Right atrium auricular region (tissue), 2 donors: ENCODE results near the gene TAT. TPM values are rescaled to one million over a fixed set of nuclear protein-coding genes. Genes with fewer than 3 reads are reported as not detected.
"Not testable (repeated sequence)": the region's sequence is repeated elsewhere in the genome, so short reads cannot be mapped to it uniquely, and the experiment has no call there.

Experiments
- DNase-seq: peaks from one replicate; pipeline ENCODE4 v3.0.0-alpha.2; 2019; ENCODE audit warnings: low spot score
- H3K27ac ChIP-seq, 2 donors: fragments of 200-600 bp; sonication (generic); 1 replicate in 1 of 2; 2 replicates in 1 of 2; pipeline ENCODE4 v1.5.1; 2016 to 2019
- H3K27me3 ChIP-seq, 2 donors: fragments of 200-600 bp; sonication (generic); one replicate each; pipeline versions ENCODE4 v1.5.1 to v1.6.0; 2017 to 2019
- H3K36me3 ChIP-seq: fragments of 200-600 bp; sonication (generic); one replicate; pipeline ENCODE4 v1.5.1; 2016
- H3K4me1 ChIP-seq, 2 donors: fragments of 200-600 bp; sonication (generic); one replicate each; pipeline versions ENCODE4 v1.5.1 to v1.6.0; 2017 to 2019
- H3K4me3 ChIP-seq, 2 donors: fragments of 200-600 bp; sonication (generic); 1 replicate in 1 of 2; 2 replicates in 1 of 2; pipeline ENCODE4 v1.5.1; 2017 to 2019; ENCODE audit warnings: mild to moderate bottlenecking in 1 of 2, moderate library complexity in 1 of 2
- H3K9me3 ChIP-seq, 2 donors: fragments of 200-600 bp; sonication (generic); one replicate each; pipeline ENCODE4 v1.5.1; 2019
- CTCF ChIP-seq, 2 donors: fragments of 200-600 bp; sonication (generic); IDR thresholded peaks; one replicate each; pipeline ENCODE4 v1.5.1; 2019; ENCODE audit warnings: antibody characterized with exemption in 2 of 2
- total RNA-seq, 2 donors: library from RNA; depleted of rRNA; stranded (reverse); fragments of >200 nt; gene quantifications; one replicate each; pipeline ENCODE4 v1.1.0, GENCODE V29; 2016

TAT gene
- total RNA-seq, 2 donors from 2014 or later = not detected

- DNase-seq = no peak
- Histone ChIP-seq H3K9me3 (no peaks in the 10 kb centered on the region), H3K27me3 (no peaks in the 10 kb centered on the region), H3K4me1 (no peaks in the 10 kb centered on the region), H3K4me3 (no peak overlapping the region), H3K36me3 (no peaks in the 10 kb centered on the region), H3K27ac (no peak overlapping the region)
- TF ChIP-seq CTCF (IDR thresholded peaks at IDR 0.05) = no peak
Observed at GRCh38 chr16:71594000-71594646, 17.2 kb upstream of the TAT start.

GRCh38 chr16:71593048-71593999 is 16.4 kb upstream of the TAT start:
- no peaks in the 10 kb centered on the region for H3K36me3 ChIP-seq
- H3K4me1 ChIP-seq = no peaks in the 10 kb centered on the region
- no peaks in the 10 kb centered on the region for H3K27me3 ChIP-seq
- no peak for DNase-seq
- H3K9me3 ChIP-seq = no peaks in the 10 kb centered on the region
- H3K4me3 ChIP-seq = no peak overlapping the region
- no peak for TF ChIP-seq CTCF (IDR thresholded peaks at IDR 0.05)
- H3K27ac ChIP-seq = no peak overlapping the region

- H3K4me1 ChIP-seq = no peaks in the 10 kb centered on the region
- H3K36me3 ChIP-seq = no peaks in the 10 kb centered on the region
- H3K27ac ChIP-seq = no peak overlapping the region
- H3K9me3 ChIP-seq = no peaks in the 10 kb centered on the region
- TF ChIP-seq CTCF (IDR thresholded peaks at IDR 0.05) = no peak
- no peak overlapping the region for H3K4me3 ChIP-seq
- DNase-seq = no peak
- H3K27me3 ChIP-seq = no peaks in the 10 kb centered on the region
Observed at GRCh38 chr16:71591917-71592316, 15.0 kb upstream of the TAT start.

- no peaks in the 10 kb centered on the region for H3K4me1 ChIP-seq
- TF ChIP-seq CTCF (IDR thresholded peaks at IDR 0.05) = no peak
- H3K9me3 ChIP-seq = no peaks in the 10 kb centered on the region
- no peaks in the 10 kb centered on the region for H3K36me3 ChIP-seq
- H3K4me3 ChIP-seq = no peak overlapping the region
- H3K27ac ChIP-seq = no peak overlapping the region
- no peaks in the 10 kb centered on the region for H3K27me3 ChIP-seq
- DNase-seq = no peak
Observed at GRCh38 chr16:71590584-71590983, 13.7 kb upstream of the TAT start.

- not testable (repeated sequence) for H3K27ac ChIP-seq, H3K4me1 ChIP-seq, H3K4me3 ChIP-seq, H3K27me3 ChIP-seq, H3K9me3 ChIP-seq, DNase-seq, H3K36me3 ChIP-seq
Observed at GRCh38 chr16:71590071-71590470, 13.2 kb upstream of the TAT start.

GRCh38 chr16:71589334-71589733 is 12.4 kb upstream of the TAT start:
- not testable (repeated sequence) for H3K27me3 ChIP-seq, H3K4me1 ChIP-seq, H3K36me3 ChIP-seq, H3K27ac ChIP-seq, DNase-seq, H3K4me3 ChIP-seq, H3K9me3 ChIP-seq
